Measurements from ENCODE around the gene RAPH1.

- TF ChIP-seq CTCF (IDR thresholded peaks at IDR 0.05), result no peak
- no peak for TF ChIP-seq POLR2A (IDR thresholded peaks at IDR 0.05)
- TF ChIP-seq EP300 (IDR thresholded peaks at IDR 0.05), result no peak
- TF ChIP-seq POLR2AphosphoS5 (IDR thresholded peaks at IDR 0.05), result no peak
These were observed 30.0 kb upstream of the RAPH1 start for GRCh38 chr2:203565076-203565475.
